H9 (cell line): ENCODE results near the gene VPS41. TPM values are rescaled to one million over a fixed set of nuclear protein-coding genes. Genes with fewer than 3 reads are reported as not detected.

Source experiments
- DNase-seq: peaks from one replicate; pipeline ENCODE4 v3.0.0-alpha.2; 2017
- H2AFZ ChIP-seq: one replicate; pipeline ENCODE4 v1.6.1; 2013; ENCODE audit warnings: mild to moderate bottlenecking, low read length, control low read depth, moderate library complexity
- H2AK5ac ChIP-seq: 2 replicates; pipeline ENCODE4 v1.6.1; 2013; ENCODE audit warnings: low read length, control low read depth, mixed read lengths; ENCODE audit not compliant: insufficient read length
- H2BK120ac ChIP-seq: one replicate; pipeline ENCODE4 v1.6.1; 2013; ENCODE audit warnings: low read depth, mild to moderate bottlenecking, low read length, control low read depth, inconsistent platforms; ENCODE audit not compliant: poor library complexity, severe bottlenecking
- H2BK12ac ChIP-seq: 2 replicates; pipeline ENCODE4 v1.6.1; 2013; ENCODE audit warnings: low read length, control low read depth, mixed read lengths, low read depth; ENCODE audit not compliant: insufficient read length
- H2BK15ac ChIP-seq: 2 replicates; pipeline ENCODE4 v1.6.1; 2013; ENCODE audit warnings: low read depth, low read length, control low read depth
- H2BK20ac ChIP-seq: one replicate; pipeline ENCODE4 v1.6.1; 2013; ENCODE audit warnings: low read depth, mild to moderate bottlenecking, low read length, control low read depth, inconsistent platforms; ENCODE audit not compliant: poor library complexity, severe bottlenecking
- H2BK5ac ChIP-seq: 2 replicates; pipeline ENCODE4 v1.6.1; 2013; ENCODE audit warnings: low read length, control low read depth, mixed read lengths; ENCODE audit not compliant: insufficient read length
- H3K14ac ChIP-seq: 2 replicates; pipeline ENCODE4 v1.6.1; 2013; ENCODE audit warnings: low read length, control low read depth; ENCODE audit not compliant: insufficient read depth
- H3K18ac ChIP-seq: 2 replicates; pipeline ENCODE4 v1.6.1; 2013; ENCODE audit warnings: low read depth, mild to moderate bottlenecking, mixed read lengths, low read length, control low read depth; ENCODE audit not compliant: insufficient read length
- H3K23ac ChIP-seq: 2 replicates; pipeline ENCODE4 v1.6.1; 2013; ENCODE audit warnings: low read length, control low read depth, mixed read lengths, low read depth; ENCODE audit not compliant: insufficient read length
- H3K23me2 ChIP-seq: 2 replicates; pipeline ENCODE4 v1.6.1; 2013; ENCODE audit warnings: low read depth, mild to moderate bottlenecking, mixed read lengths, low read length, control low read depth; ENCODE audit not compliant: insufficient read length, poor library complexity, severe bottlenecking
- H3K27ac ChIP-seq: 2 replicates; pipeline ENCODE4 v1.5.1; 2013; ENCODE audit warnings: low read length, control low read depth, mixed read lengths, low read depth; ENCODE audit not compliant: insufficient read length
- H3K27me3 ChIP-seq: 2 replicates; pipeline ENCODE4 v1.6.1; 2013; ENCODE audit warnings: low read length, control low read depth, inconsistent platforms; ENCODE audit not compliant: insufficient read depth
- H3K4ac ChIP-seq: 2 replicates; pipeline ENCODE4 v1.6.1; 2013; ENCODE audit warnings: low read depth, mild to moderate bottlenecking, control low read depth, inconsistent platforms, low read length, moderate library complexity
- H3K4me1 ChIP-seq: 2 replicates; pipeline ENCODE4 v1.6.1; 2013; ENCODE audit warnings: low read length, control low read depth, inconsistent platforms; ENCODE audit not compliant: insufficient read depth
- H3K4me2 ChIP-seq: 2 replicates; pipeline ENCODE4 v1.6.1; 2013; ENCODE audit warnings: low read length, control low read depth, mixed read lengths; ENCODE audit not compliant: insufficient read length, insufficient read depth
- H3K56ac ChIP-seq: 2 replicates; pipeline ENCODE4 v1.6.1; 2013; ENCODE audit warnings: low read depth, mild to moderate bottlenecking, mixed read lengths, low read length, control low read depth; ENCODE audit not compliant: insufficient read length
- H3K79me1 ChIP-seq: 2 replicates; pipeline ENCODE4 v1.6.1; 2013; ENCODE audit warnings: low read depth, mild to moderate bottlenecking, moderate library complexity, low read length, control low read depth, inconsistent platforms; ENCODE audit not compliant: insufficient read depth, poor library complexity, severe bottlenecking
- H3K79me2 ChIP-seq: 2 replicates; pipeline ENCODE4 v1.6.1; 2013; ENCODE audit warnings: low read length, control low read depth, inconsistent platforms; ENCODE audit not compliant: insufficient read depth
- H3K9ac ChIP-seq: 2 replicates; pipeline ENCODE4 v1.6.1; 2013; ENCODE audit warnings: low read length, control low read depth, mixed read lengths; ENCODE audit not compliant: insufficient read length; ENCODE audit errors: extremely low read depth
- H3K9me3 ChIP-seq: one replicate; pipeline ENCODE4 v1.6.1; 2013; ENCODE audit warnings: low read depth, low read length, inconsistent platforms; ENCODE audit not compliant: control insufficient read depth
- H3T11ph ChIP-seq: one replicate; pipeline ENCODE4 v1.6.1; 2013; ENCODE audit warnings: mild to moderate bottlenecking, low read length, control low read depth, inconsistent platforms
- H4K20me1 ChIP-seq: one replicate; pipeline ENCODE4 v1.6.1; 2013; ENCODE audit not compliant: control insufficient read depth, insufficient read length, insufficient read depth
- H4K5ac ChIP-seq: 2 replicates; pipeline ENCODE4 v1.6.1; 2013; ENCODE audit warnings: low read depth, mild to moderate bottlenecking, mixed read lengths, low read length, control low read depth; ENCODE audit not compliant: insufficient read length
- H4K8ac ChIP-seq: replicated peaks from 2 replicates; pipeline ENCODE4 v1.6.1; 2013; ENCODE audit warnings: low read length, control low read depth, mixed read lengths, low read depth; ENCODE audit not compliant: insufficient read length
- H4K91ac ChIP-seq: 2 replicates; pipeline ENCODE4 v1.6.1; 2013; ENCODE audit warnings: low read depth, mild to moderate bottlenecking, moderate library complexity, mixed read lengths, low read length, control low read depth; ENCODE audit not compliant: insufficient read length
- H3K27ac Mint-ChIP-seq, 3 experiments: 2 replicates in 2 of 3; 3 replicates in 1 of 3; pipeline ENCODE4 v1.8.0; 2020 to 2021; ENCODE audit warnings: mixed read lengths in 3 of 3, mild to moderate bottlenecking in 1 of 3, moderate library complexity in 1 of 3
- H3K27me3 Mint-ChIP-seq: 2 replicates; pipeline ENCODE4 v1.8.0; 2021; ENCODE audit warnings: low read depth, mild to moderate bottlenecking, moderate library complexity, mixed read lengths
- H3K36me3 Mint-ChIP-seq, 3 experiments: 2 replicates in 2 of 3; 3 replicates in 1 of 3; pipeline ENCODE4 v1.8.0; 2020 to 2021; ENCODE audit warnings: low read depth in 3 of 3, mixed read lengths in 3 of 3; ENCODE audit not compliant: insufficient read depth in 1 of 3
- H3K4me1 Mint-ChIP-seq, 2 experiments: 2 replicates each; pipeline ENCODE4 v1.8.0; 2020; ENCODE audit warnings: mixed read lengths in 2 of 2
- H3K4me3 Mint-ChIP-seq, 2 experiments: 2 replicates in 1 of 2; 3 replicates in 1 of 2; pipeline ENCODE4 v1.8.0; 2020 to 2021; ENCODE audit warnings: mild to moderate bottlenecking in 2 of 2, mixed read lengths in 2 of 2, moderate library complexity in 1 of 2
- H3K9me3 Mint-ChIP-seq, 2 experiments: 2 replicates in 1 of 2; 3 replicates in 1 of 2; pipeline ENCODE4 v1.8.0; 2020; ENCODE audit warnings: mild to moderate bottlenecking in 2 of 2, mixed read lengths in 2 of 2, moderate library complexity in 1 of 2
- CTCF ChIP-seq: fragments of 200-600 bp; sonication (generic); conservative IDR thresholded peaks from 3 replicates; pipeline ENCODE4 v1.8.0; 2021; ENCODE audit warnings: antibody characterized with exemption, mild to moderate bottlenecking
- WGBS: extraction: QIAGEN DNeasy Blood & Tissue Kit; methylation state at CpG from one replicate; pipeline ENCODE4 v1.1.7; 2013; ENCODE audit warnings: missing lambda C conversion rate, low lambda C conversion rate, mixed read lengths; ENCODE audit not compliant: insufficient read length; ENCODE audit errors: extremely low coverage; 5-methylcytosine and 5-hydroxymethylcytosine counted together
- total RNA-seq: library from RNA; stranded (reverse); gene quantifications from 2 replicates; pipeline ENCODE4 v1.2.1, GENCODE V29; 2021

VPS41 gene
- total RNA-seq, 1 experiment from 2014 or later: 49.3 TPM

GRCh38 chr7:38820571-38820970 lies 88.4 kb downstream of the VPS41 start:
- Histone ChIP-seq H3K79me2 (no peaks in the 10 kb centered on the region), H3K27ac (no peak overlapping the region), H3K9me3 (no peaks in the 10 kb centered on the region), H4K91ac (no peak overlapping the region), H3K27me3 (no peaks in the 10 kb centered on the region), H2BK120ac (no peak overlapping the region), H3K4me2 (no peak overlapping the region), H3K9ac (no peak overlapping the region), H3K23ac (no peak overlapping the region), H2AK5ac (no peak overlapping the region), H4K20me1 (peaks cover 2% of the 10 kb centered on the region), H2BK12ac (no peak overlapping the region), H4K5ac (no peak overlapping the region), H3K14ac (no peak overlapping the region), H2AFZ (no peak overlapping the region), H3K79me1 (no peaks in the 10 kb centered on the region), H3K4ac (no peak overlapping the region), H4K8ac (no peak overlapping the region), H2BK15ac (no peak overlapping the region), H3T11ph (no peak overlapping the region), H3K23me2 (no peaks in the 10 kb centered on the region), H3K18ac (no peak overlapping the region), H3K4me1 (no peaks in the 10 kb centered on the region), H3K56ac (no peak overlapping the region), H2BK5ac (no peak overlapping the region), H2BK20ac (no peak overlapping the region)
- no peaks in the 10 kb centered on the region; a peak in 1 of 5 replicates for H3K9me3 Mint-ChIP-seq
- no peak for TF ChIP-seq CTCF
- WGBS: no CpG with 5 or more reads among the region's 4 CpGs
- DNase-seq: no peak
- peaks cover 5% of the 10 kb centered on the region in 2 experiments; a peak in 3 of 4 replicates for H3K4me1 Mint-ChIP-seq
- no peak overlapping the region for H3K4me3 Mint-ChIP-seq
- no peak overlapping the region for H3K27ac Mint-ChIP-seq
- H3K27me3 Mint-ChIP-seq: no peaks in the 10 kb centered on the region
- H3K36me3 Mint-ChIP-seq: peaks cover 18 to 23% (median 19%) of the 10 kb centered on the region in 3 experiments
